ENCODE measurements around the gene SLC22A3.
"Not testable (repeated sequence)": the region's sequence is repeated elsewhere in the genome, so short reads cannot be mapped to it uniquely, and the experiment has no call there.

The SLC22A3 gene

GRCh38 chr6:160375561-160375949 is 27.4 kb downstream of the SLC22A3 start:
- no peak for DNase-seq

- DNase-seq = no peak
These were observed 28.3 kb downstream of the SLC22A3 start for GRCh38 chr6:160376445-160376844.

GRCh38 chr6:160378218-160378617 is 30.0 kb downstream of the SLC22A3 start:
- DNase-seq = no peak

- no peak for DNase-seq
These were observed 30.7 kb downstream of the SLC22A3 start for GRCh38 chr6:160378882-160379281.

GRCh38 chr6:160379466-160379865 is 31.3 kb downstream of the SLC22A3 start:
- no peak for DNase-seq

GRCh38 chr6:160382946-160383345 is 34.8 kb downstream of the SLC22A3 start:
- no peak for DNase-seq

- no peak for DNase-seq
These were observed 38.8 kb downstream of the SLC22A3 start for GRCh38 chr6:160386869-160387530.

GRCh38 chr6:160387916-160388643 is 39.9 kb downstream of the SLC22A3 start:
- no peak for DNase-seq

GRCh38 chr6:160388922-160389321 is 40.7 kb downstream of the SLC22A3 start:
- DNase-seq = no peak

- DNase-seq = no peak
These were observed 43.4 kb downstream of the SLC22A3 start for GRCh38 chr6:160391419-160392116.

GRCh38 chr6:160393442-160393841 is 45.3 kb downstream of the SLC22A3 start:
- not testable (repeated sequence) for DNase-seq

GRCh38 chr6:160393891-160394653 is 45.9 kb downstream of the SLC22A3 start:
- no peak for DNase-seq

- no peak for DNase-seq
These were observed 46.5 kb downstream of the SLC22A3 start for GRCh38 chr6:160394654-160395035.

- DNase-seq = no peak
These were observed 47.0 kb downstream of the SLC22A3 start for GRCh38 chr6:160395187-160395586.

GRCh38 chr6:160396292-160396691 is 48.1 kb downstream of the SLC22A3 start:
- no peak for DNase-seq

- no peak for DNase-seq
These were observed 50.6 kb downstream of the SLC22A3 start for GRCh38 chr6:160398674-160399271.

- peak; percentile 2 for DNase-seq
These were observed 52.3 kb downstream of the SLC22A3 start for GRCh38 chr6:160400446-160400845.

GRCh38 chr6:160408528-160408927 is 60.4 kb downstream of the SLC22A3 start:
- no peak for DNase-seq

- no peak for DNase-seq
These were observed 64.8 kb downstream of the SLC22A3 start for GRCh38 chr6:160412993-160413392.

- no peak for DNase-seq
These were observed 69.0 kb downstream of the SLC22A3 start for GRCh38 chr6:160417146-160417545.

GRCh38 chr6:160417550-160417949 is 69.4 kb downstream of the SLC22A3 start:
- no peak for DNase-seq

- DNase-seq = no peak
These were observed 70.2 kb downstream of the SLC22A3 start for GRCh38 chr6:160418370-160418769.

GRCh38 chr6:160419488-160419887 is 71.3 kb downstream of the SLC22A3 start:
- DNase-seq = no peak

Data from CD4-positive, alpha-beta T cell treated with Interleukin-4 for 4 hours (primary cell).